Ishikawa (cell line): ENCODE results near the gene RHOT2.

ENCODE experiments used
- CEBPB ChIP-seq: IDR thresholded peaks from 2 replicates; pipeline ENCODE4 v1.6.1; 2012
- CREB1 ChIP-seq: IDR thresholded peaks from 2 replicates; pipeline ENCODE4 v1.6.1; 2012; ENCODE audit warnings: low read depth
- EGR1 ChIP-seq: IDR thresholded peaks from 2 replicates; pipeline ENCODE4 v1.6.1; 2012
- EP300 ChIP-seq: IDR thresholded peaks from 2 replicates; pipeline ENCODE4 v1.6.1; 2012; ENCODE audit warnings: borderline replicate concordance
- FOXM1 ChIP-seq: IDR thresholded peaks from 2 replicates; pipeline ENCODE4 v1.6.1; 2012; ENCODE audit warnings: low read depth, borderline replicate concordance
- MAX ChIP-seq: IDR thresholded peaks from 2 replicates; pipeline ENCODE4 v1.6.1; 2012
- NFIC ChIP-seq: IDR thresholded peaks from 2 replicates; pipeline ENCODE4 v1.6.1; 2012
- RAD21 ChIP-seq: IDR thresholded peaks from 2 replicates; pipeline ENCODE4 v1.6.1; 2012; ENCODE audit warnings: low read depth
- REST ChIP-seq: IDR thresholded peaks from 2 replicates; pipeline ENCODE4 v1.6.1; 2012; ENCODE audit warnings: low read depth, mild to moderate bottlenecking
- TAF1 ChIP-seq: IDR thresholded peaks from 2 replicates; pipeline ENCODE4 v1.6.1; 2012; ENCODE audit warnings: low read depth, mild to moderate bottlenecking
- TCF12 ChIP-seq: IDR thresholded peaks from 2 replicates; pipeline ENCODE4 v1.6.1; 2012; ENCODE audit warnings: low read depth
- TEAD4 ChIP-seq: IDR thresholded peaks from 2 replicates; pipeline ENCODE4 v1.6.1; 2012
- USF1 ChIP-seq: IDR thresholded peaks from 2 replicates; pipeline ENCODE4 v1.6.1; 2012
- YY1 ChIP-seq: IDR thresholded peaks from 2 replicates; pipeline ENCODE4 v1.6.1; 2012; ENCODE audit warnings: low read depth
- ZBTB7A ChIP-seq: IDR thresholded peaks from 2 replicates; pipeline ENCODE4 v1.6.1; 2012; ENCODE audit warnings: low read depth

The RHOT2 gene

GRCh38 chr16:637081-638018 is 30.6 kb upstream of the RHOT2 start:
- TF ChIP-seq TEAD4 (no peak), CEBPB (no peak), ZBTB7A (peak; percentile 76; the same call in 1 of the 2 replicates), USF1 (peak; percentile 91), RAD21 (no peak), REST (no peak), CREB1 (no peak)

- TF ChIP-seq EGR1 (no peak), MAX (no peak), REST (no peak), EP300 (no peak), FOXM1 (no peak)
Measured at GRCh38 chr16:638034-638543, 29.8 kb upstream of the RHOT2 start.

GRCh38 chr16:638836-639235 is 29.1 kb upstream of the RHOT2 start:
- TF ChIP-seq CREB1 = no peak
- no peak for TF ChIP-seq EGR1
- no peak for TF ChIP-seq USF1
- no peak for TF ChIP-seq ZBTB7A
- no peak for TF ChIP-seq YY1

GRCh38 chr16:640614-641013 is 27.3 kb upstream of the RHOT2 start:
- no peak for TF ChIP-seq FOXM1
- TF ChIP-seq MAX = no peak
- TF ChIP-seq TCF12 = no peak
- TF ChIP-seq TAF1 = no peak
- no peak for TF ChIP-seq USF1
- no peak for TF ChIP-seq EGR1
- no peak for TF ChIP-seq CREB1
- no peak for TF ChIP-seq EP300
- no peak for TF ChIP-seq YY1
- TF ChIP-seq NFIC = no peak
- TF ChIP-seq ZBTB7A = no peak
- no peak for TF ChIP-seq TEAD4
- TF ChIP-seq CEBPB = no peak
- TF ChIP-seq RAD21 = no peak
- TF ChIP-seq REST = no peak
